KMS-11 (cell line): ENCODE measurements around the gene SYNDIG1.

Experiments
- H2AFZ ChIP-seq: fragments of 200-600 bp; sonication (generic); 2 replicates; pipeline ENCODE4 v1.6.1; 2016; ENCODE audit warnings: antibody characterized with exemption, mixed run types, low read depth
- H3K27ac ChIP-seq: fragments of 200-600 bp; sonication (generic); 2 replicates; pipeline ENCODE4 v1.6.1; 2016; ENCODE audit warnings: mild to moderate bottlenecking, mixed run types
- H3K27me3 ChIP-seq: fragments of 200-600 bp; sonication (generic); 2 replicates; pipeline ENCODE4 v1.6.1; 2017; ENCODE audit warnings: mild to moderate bottlenecking, low read depth, mixed run types, moderate library complexity; ENCODE audit not compliant: insufficient read depth
- H3K36me3 ChIP-seq: fragments of 200-600 bp; sonication (generic); 2 replicates; pipeline ENCODE4 v1.6.1; 2017; ENCODE audit warnings: mild to moderate bottlenecking, mixed run types; ENCODE audit not compliant: insufficient read depth
- H3K4me1 ChIP-seq: fragments of 200-600 bp; sonication (generic); 2 replicates; pipeline ENCODE4 v1.6.1; 2016; ENCODE audit warnings: mild to moderate bottlenecking, low read depth, mixed run types; ENCODE audit not compliant: poor library complexity, severe bottlenecking
- H3K4me2 ChIP-seq: fragments of 200-600 bp; sonication (generic); 2 replicates; pipeline ENCODE4 v1.7.0; 2016; ENCODE audit warnings: mild to moderate bottlenecking, mixed run types
- H3K4me3 ChIP-seq: fragments of 200-600 bp; sonication (generic); IDR thresholded peaks from 2 replicates; pipeline ENCODE4 v1.6.1; 2017; ENCODE audit warnings: low read depth, low read length, mixed read lengths; ENCODE audit not compliant: insufficient read depth
- H3K79me2 ChIP-seq: fragments of 200-600 bp; sonication (generic); 2 replicates; pipeline ENCODE4 v1.6.1; 2016; ENCODE audit warnings: low read depth, mixed run types; ENCODE audit not compliant: insufficient read depth
- H3K9ac ChIP-seq: fragments of 200-600 bp; sonication (generic); 2 replicates; pipeline ENCODE4 v1.6.1; 2016; ENCODE audit warnings: mild to moderate bottlenecking, mixed run types
- H4K20me1 ChIP-seq: fragments of 200-600 bp; sonication (generic); 2 replicates; pipeline ENCODE4 v1.6.1; 2016; ENCODE audit warnings: mild to moderate bottlenecking, mixed run types; ENCODE audit not compliant: insufficient read depth
- TF ChIP-seq, protein P1 (sequence below): fragments of 200-600 bp; sonication (generic); conservative IDR thresholded peaks from 2 replicates; pipeline ENCODE4 v1.6.1; 2017; ENCODE audit warnings: low read depth, mild to moderate bottlenecking, antibody characterized with exemption, low read length, moderate library complexity, mixed read lengths

SYNDIG1 gene

GRCh38 chr20:24685736-24686135 lies 216.3 kb downstream of the SYNDIG1 start:
- no peaks in the 10 kb centered on the region for H3K27me3 ChIP-seq
- H3K4me2 ChIP-seq = no peak overlapping the region
- no peak overlapping the region for H3K4me3 ChIP-seq
- TF ChIP-seq, protein P1, sequence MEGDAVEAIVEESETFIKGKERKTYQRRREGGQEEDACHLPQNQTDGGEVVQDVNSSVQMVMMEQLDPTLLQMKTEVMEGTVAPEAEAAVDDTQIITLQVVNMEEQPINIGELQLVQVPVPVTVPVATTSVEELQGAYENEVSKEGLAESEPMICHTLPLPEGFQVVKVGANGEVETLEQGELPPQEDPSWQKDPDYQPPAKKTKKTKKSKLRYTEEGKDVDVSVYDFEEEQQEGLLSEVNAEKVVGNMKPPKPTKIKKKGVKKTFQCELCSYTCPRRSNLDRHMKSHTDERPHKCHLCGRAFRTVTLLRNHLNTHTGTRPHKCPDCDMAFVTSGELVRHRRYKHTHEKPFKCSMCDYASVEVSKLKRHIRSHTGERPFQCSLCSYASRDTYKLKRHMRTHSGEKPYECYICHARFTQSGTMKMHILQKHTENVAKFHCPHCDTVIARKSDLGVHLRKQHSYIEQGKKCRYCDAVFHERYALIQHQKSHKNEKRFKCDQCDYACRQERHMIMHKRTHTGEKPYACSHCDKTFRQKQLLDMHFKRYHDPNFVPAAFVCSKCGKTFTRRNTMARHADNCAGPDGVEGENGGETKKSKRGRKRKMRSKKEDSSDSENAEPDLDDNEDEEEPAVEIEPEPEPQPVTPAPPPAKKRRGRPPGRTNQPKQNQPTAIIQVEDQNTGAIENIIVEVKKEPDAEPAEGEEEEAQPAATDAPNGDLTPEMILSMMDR = no peak
- H3K9ac ChIP-seq = no peak overlapping the region
- no peak overlapping the region for H3K27ac ChIP-seq
- H3K36me3 ChIP-seq = no peaks in the 10 kb centered on the region
- H2AFZ ChIP-seq = no peak overlapping the region
- H4K20me1 ChIP-seq = no peaks in the 10 kb centered on the region
- no peaks in the 10 kb centered on the region for H3K79me2 ChIP-seq
- no peaks in the 10 kb centered on the region for H3K4me1 ChIP-seq

DNA sequence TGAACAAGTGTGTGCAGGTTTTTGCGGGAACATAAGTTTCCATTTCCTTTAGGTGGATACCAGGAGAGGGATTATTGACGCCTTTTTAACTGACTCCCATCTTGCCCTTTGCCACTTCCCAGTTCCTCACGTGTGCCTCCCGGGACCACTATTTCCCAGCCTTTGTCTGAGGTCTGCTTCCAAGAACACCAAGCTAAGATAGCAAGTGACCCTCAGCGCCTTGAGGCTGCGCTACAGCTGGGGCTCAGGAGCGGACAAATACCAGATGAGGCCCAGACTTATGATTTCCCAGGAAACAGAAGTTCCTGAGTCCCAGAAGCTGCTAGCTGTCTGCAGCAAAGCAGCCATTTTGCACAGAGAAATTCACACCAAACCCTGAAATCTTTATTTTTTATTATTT lies 216.7 kb downstream of the SYNDIG1 start:
- no peaks in the 10 kb centered on the region for H3K36me3 ChIP-seq
- H2AFZ ChIP-seq = no peak overlapping the region
- H3K4me3 ChIP-seq = no peak overlapping the region
- H4K20me1 ChIP-seq = no peaks in the 10 kb centered on the region
- no peaks in the 10 kb centered on the region for H3K27me3 ChIP-seq
- H3K9ac ChIP-seq = no peak overlapping the region
- TF ChIP-seq, protein P1 = no peak
- no peak overlapping the region for H3K4me2 ChIP-seq
- H3K79me2 ChIP-seq = no peaks in the 10 kb centered on the region
- no peak overlapping the region for H3K27ac ChIP-seq
- H3K4me1 ChIP-seq = no peaks in the 10 kb centered on the region

- no peak overlapping the region for H3K27ac ChIP-seq
- H3K9ac ChIP-seq = no peak overlapping the region
- H3K4me3 ChIP-seq = no peak overlapping the region
- no peaks in the 10 kb centered on the region for H3K27me3 ChIP-seq
- TF ChIP-seq, protein P1 = no peak
- no peak overlapping the region for H3K4me2 ChIP-seq
- no peaks in the 10 kb centered on the region for H3K79me2 ChIP-seq
- H2AFZ ChIP-seq = no peak overlapping the region
- no peaks in the 10 kb centered on the region for H4K20me1 ChIP-seq
- no peaks in the 10 kb centered on the region for H3K4me1 ChIP-seq
- no peaks in the 10 kb centered on the region for H3K36me3 ChIP-seq
Observed at GRCh38 chr20:24690408-24690807, 221.0 kb downstream of the SYNDIG1 start.

DNA sequence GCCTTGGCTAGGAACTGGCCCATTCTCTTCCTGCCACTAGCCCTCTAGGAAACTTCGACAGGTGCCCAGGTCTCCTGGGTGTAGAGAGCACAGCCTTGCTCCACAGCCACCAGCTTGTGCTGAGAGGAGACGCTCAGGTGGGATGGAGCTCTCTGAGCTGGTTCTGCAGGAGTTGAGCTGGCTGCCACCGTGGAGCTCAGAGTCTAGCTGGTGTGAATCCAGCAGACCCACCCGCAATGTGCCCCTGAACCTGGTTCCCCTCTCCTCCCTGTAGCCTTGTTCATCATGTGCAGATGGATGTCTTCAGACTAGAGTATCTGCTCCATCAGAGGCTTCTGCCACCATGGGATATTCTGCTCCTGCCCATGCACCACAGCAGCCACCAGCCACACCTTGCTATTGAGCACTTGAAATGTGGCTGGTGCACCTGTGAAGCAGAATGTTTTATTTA lies 222.5 kb downstream of the SYNDIG1 start:
- H3K4me3 ChIP-seq = no peak overlapping the region
- H3K27ac ChIP-seq = no peak overlapping the region
- H3K27me3 ChIP-seq = no peaks in the 10 kb centered on the region
- no peaks in the 10 kb centered on the region for H3K79me2 ChIP-seq
- H3K4me2 ChIP-seq = no peak overlapping the region
- H2AFZ ChIP-seq = no peak overlapping the region
- H3K4me1 ChIP-seq = no peaks in the 10 kb centered on the region
- TF ChIP-seq, protein P1 = no peak
- H3K36me3 ChIP-seq = no peaks in the 10 kb centered on the region
- H4K20me1 ChIP-seq = no peaks in the 10 kb centered on the region
- H3K9ac ChIP-seq = no peak overlapping the region
